Lung (tissue), 12 donors: ENCODE data around the gene NDUFV2. TPM values are rescaled to one million over a fixed set of nuclear protein-coding genes. Genes with fewer than 3 reads are reported as not detected.
A peak's percentile ranks its signal among the peaks of the same experiment; 100 is the strongest.

ENCODE experiments used
- ATAC-seq: fragments of 200-7000 bp; cut with Tn5 transposase; one replicate; pipeline ENCODE4 v1.9.1; 2020; ENCODE audit warnings: moderate number of reproducible peaks; ENCODE audit not compliant: insufficient read depth, low FRiP score
- DNase-seq, 3 donors: peaks; one replicate each; pipeline ENCODE4 v3.0.0-alpha.2; 2013 to 2017
- H3K27ac ChIP-seq, 2 donors: one replicate each; pipeline ENCODE4 v1.5.1; 2013; ENCODE audit warnings: mild to moderate bottlenecking in 2 of 2, moderate library complexity in 2 of 2, control low read depth in 1 of 2, inconsistent platforms in 1 of 2, low read depth in 1 of 2, low read length in 1 of 2
- H3K27me3 ChIP-seq, 3 donors: one replicate each; pipeline ENCODE4 v1.5.1; 2013; ENCODE audit warnings: low read length in 2 of 3; ENCODE audit not compliant: control insufficient read depth in 3 of 3, insufficient read depth in 3 of 3
- H3K36me3 ChIP-seq, 4 donors: one replicate each; pipeline ENCODE4 v1.5.1; 2013; ENCODE audit warnings: low read length in 4 of 4, mild to moderate bottlenecking in 1 of 4, moderate library complexity in 1 of 4; ENCODE audit not compliant: control insufficient read depth in 4 of 4, insufficient read depth in 4 of 4
- H3K4me1 ChIP-seq, 5 donors: one replicate each; pipeline ENCODE4 v1.5.1; 2013; ENCODE audit warnings: low read length in 5 of 5, mild to moderate bottlenecking in 2 of 5, moderate library complexity in 1 of 5; ENCODE audit not compliant: control insufficient read depth in 5 of 5, insufficient read depth in 5 of 5
- H3K4me3 ChIP-seq: one replicate; pipeline ENCODE4 v1.5.1; 2013; ENCODE audit warnings: mild to moderate bottlenecking, control low read depth, moderate library complexity
- H3K9ac ChIP-seq, 2 donors: one replicate each; pipeline ENCODE4 v1.5.1; 2013; ENCODE audit warnings: low read length in 2 of 2, control low read depth in 1 of 2; ENCODE audit not compliant: insufficient read depth in 1 of 2
- H3K9me3 ChIP-seq, 4 donors: one replicate each; pipeline ENCODE4 v1.5.1; 2013; ENCODE audit warnings: low read length in 3 of 4, mild to moderate bottlenecking in 1 of 4, moderate library complexity in 1 of 4; ENCODE audit not compliant: control insufficient read depth in 4 of 4, insufficient read depth in 3 of 4
- CTCF ChIP-seq: IDR thresholded peaks from 2 replicates; pipeline ENCODE4 v1.5.1; 2012; ENCODE audit warnings: mild to moderate bottlenecking; ENCODE audit errors: control extremely low read depth, extremely low read depth
- WGBS, 2 donors: extraction: QIAGEN DNeasy Blood & Tissue Kit; methylation state at CpG; one replicate each; pipeline ENCODE4 v1.1.7; 2013; 5-methylcytosine and 5-hydroxymethylcytosine counted together
- polyA plus RNA-seq, 2 donors: library from polyadenylated mRNA; stranded (reverse); fragments of 200-250 nt; gene quantifications; one replicate each; pipeline ENCODE4 v1.2.1, GENCODE V29; 2013
- total RNA-seq, 2 donors: library from RNA; depleted of rRNA in 1 of 2; stranded (reverse); fragments of >200 nt in 1 of 2; gene quantifications; one replicate each; pipeline ENCODE4 v1.2.1, GENCODE V29; 2014 to 2021
- donor health status: control.
- donor health status: control.
- donor health status: Bipolar disorder and iron deficiency.
- donor health status: healthy.
- donor health status: DM: yes; HTN: yes; CAD: no.

The NDUFV2 gene
- total and polyA plus RNA-seq, 4 donors = 130 to 355 (median 144) TPM

- Histone ChIP-seq H3K27me3 (no peaks in the 10 kb centered on the region), H3K9me3 (no peaks in the 10 kb centered on the region), H3K36me3 (no peaks in the 10 kb centered on the region), H3K27ac (peak overlapping the region; percentile 87 to 93), H3K9ac (peak overlapping the region; percentile 86 to 99), H3K4me1 (peaks cover 0 to 49% (median 28%) of the 10 kb centered on the region in 5 donors), H3K4me3 (peak overlapping the region; percentile 88)
- DNase-seq (peak in 2 of 3 donors; percentile 77 to 82), ATAC-seq (no peak)
- no peak for TF ChIP-seq CTCF
- WGBS, 2 donors = 0% methylated on average over 4 of the region's 4 CpGs
Observed at GRCh38 chr18:9103376-9103873, 926 bp downstream of the NDUFV2 start.

GRCh38 chr18:9104244-9104901 lies 1.9 kb downstream of the NDUFV2 start:
- Histone ChIP-seq H3K27me3 (no peaks in the 10 kb centered on the region), H3K27ac (peak overlapping the region in 1 of 2 donors; percentile 87), H3K9me3 (no peaks in the 10 kb centered on the region), H3K36me3 (no peaks in the 10 kb centered on the region), H3K9ac (peak overlapping the region; percentile 86 to 99), H3K4me1 (peaks cover 0 to 49% (median 28%) of the 10 kb centered on the region in 5 donors), H3K4me3 (peak overlapping the region; percentile 21)
- 11 to 21% methylated on average over 5 of the region's 5 CpGs for WGBS, 2 donors
- ATAC-seq (no peak), DNase-seq (no peak)
- no peak for TF ChIP-seq CTCF

- WGBS, 2 donors = 46 to 53% methylated on average over 3 of the region's 3 CpGs
- Histone ChIP-seq H3K4me1 (peaks cover 0 to 50% (median 28%) of the 10 kb centered on the region in 5 donors), H3K27me3 (no peaks in the 10 kb centered on the region), H3K27ac (no peak overlapping the region), H3K4me3 (no peak overlapping the region), H3K9me3 (no peaks in the 10 kb centered on the region), H3K9ac (peak overlapping the region in 1 of 2 donors; percentile 45), H3K36me3 (no peaks in the 10 kb centered on the region)
- TF ChIP-seq CTCF = no peak
- ATAC-seq (no peak), DNase-seq (no peak)
Observed at GRCh38 chr18:9105420-9105819, 2.9 kb downstream of the NDUFV2 start.
